Caco-2 (cell line): Measurements from ENCODE around the gene PKD1. TPM values are rescaled to one million over a fixed set of nuclear protein-coding genes. Genes with fewer than 3 reads are reported as not detected.

Experiments
- BruUV-seq: library from RNA; stranded (reverse); fragments of 400-500 nt; replicated peaks from 2 replicates; lab custom pipeline; 2021; lab: Mats Ljungman, UMichigan
- CTCF ChIA-PET: fragments of 300-600 bp; sonication (Branson Sonifier 250); formaldehyde crosslinking; loops from one replicate; lab custom pipeline; 2022; ENCODE audit warnings: antibody characterized with exemption; lab: Charles Lee
- POLR2A ChIA-PET: fragments of 300-600 bp; sonication (Branson Sonifier 250); formaldehyde crosslinking; loops from one replicate; lab custom pipeline; 2022; ENCODE audit warnings: antibody characterized with exemption; lab: Charles Lee
- DNase-seq, 2 experiments: peaks; one replicate each; pipeline versions ENCODE4 v3.0.0 to v3.0.0-alpha.2; 2020 to 2022
- H3K27me3 ChIP-seq: replicated peaks from 2 replicates; pipeline ENCODE4 v1.6.0; 2011; ENCODE audit warnings: low read length; ENCODE audit not compliant: control insufficient read depth, insufficient read depth
- H3K36me3 ChIP-seq: 2 replicates; pipeline ENCODE4 v1.5.1; 2011; ENCODE audit warnings: low read length; ENCODE audit not compliant: control insufficient read depth, insufficient read depth
- H3K4me1 ChIP-seq: fragments of 250-450 bp; sonication (Bioruptor Pico); 2 replicates; pipeline ENCODE4 v1.5.1; 2020; ENCODE audit warnings: mild to moderate bottlenecking
- H3K4me3 ChIP-seq: 2 replicates; pipeline ENCODE4 v1.5.1; 2011; ENCODE audit warnings: low read depth, mild to moderate bottlenecking, control low read depth, low read length
- H3K9me3 ChIP-seq: fragments of 250-450 bp; sonication (Bioruptor Pico); 2 replicates; pipeline ENCODE4 v1.5.1; 2020; ENCODE audit warnings: mild to moderate bottlenecking, moderate library complexity
- H3K27ac Mint-ChIP-seq: one replicate; pipeline ENCODE4 v1.8.0; 2022; ENCODE audit warnings: mixed read lengths; ENCODE audit not compliant: unreplicated experiment
- H3K27me3 Mint-ChIP-seq: one replicate; pipeline ENCODE4 v1.8.0; 2022; ENCODE audit warnings: mixed read lengths; ENCODE audit not compliant: insufficient read depth, unreplicated experiment
- H3K36me3 Mint-ChIP-seq: one replicate; pipeline ENCODE4 v1.8.0; 2022; ENCODE audit warnings: mild to moderate bottlenecking, mixed read lengths; ENCODE audit not compliant: insufficient read depth, unreplicated experiment
- H3K4me1 Mint-ChIP-seq: one replicate; pipeline ENCODE4 v1.8.0; 2022; ENCODE audit warnings: low read depth, mixed read lengths; ENCODE audit not compliant: unreplicated experiment
- H3K4me3 Mint-ChIP-seq: one replicate; pipeline ENCODE4 v1.8.0; 2022; ENCODE audit warnings: mild to moderate bottlenecking, moderate library complexity, mixed read lengths; ENCODE audit not compliant: unreplicated experiment
- H3K9me3 Mint-ChIP-seq: one replicate; pipeline ENCODE4 v1.8.0; 2022; ENCODE audit warnings: mixed read lengths; ENCODE audit not compliant: unreplicated experiment
- intact Hi-C: fragments of 100-400 bp; cut with micrococcal nuclease; formaldehyde crosslinking; loops from one replicate; pipeline ENCODE4 v1.10.0; 2022; ENCODE audit not compliant: unreplicated experiment
- total RNA-seq: library from RNA; stranded (reverse); gene quantifications from 2 replicates; pipeline ENCODE4 v1.2.3, GENCODE V29; 2022
- TF ChIP-seq, protein P1 (sequence below), 2 experiments: fragments of 200-600 bp in 1 of 2; IDR thresholded peaks; 1 replicate in 1 of 2; 2 replicates in 1 of 2; pipeline versions ENCODE4 v1.5.1 to v1.8.0; 2011 to 2022; ENCODE audit warnings: antibody characterized with exemption in 1 of 2, control low read depth in 1 of 2, inconsistent platforms in 1 of 2, low read depth in 1 of 2, low read length in 1 of 2, mild to moderate bottlenecking in 1 of 2, moderate library complexity in 1 of 2; ENCODE audit not compliant: insufficient read depth in 1 of 2, severe bottlenecking in 1 of 2, unreplicated experiment in 1 of 2

Gene PKD1
- total RNA-seq, 1 experiment from 2014 or later = 70.5 TPM

GRCh38 chr16:2056077-2056476 lies 79.6 kb downstream of the PKD1 start:
- Mint-ChIP-seq H3K27me3 (no peaks in the 10 kb centered on the region), H3K36me3 (peaks cover 16% of the 10 kb centered on the region), H3K4me1 (no peaks in the 10 kb centered on the region), H3K27ac (no peak overlapping the region), H3K4me3 (no peak overlapping the region), H3K9me3 (no peaks in the 10 kb centered on the region)
- CTCF ChIA-PET = interaction anchor here (0.9 to 2.4 kb wide), 3 partner anchors 8 to 33 kb away, joined by 3 to 13 read pairs (median 3); partner anchors contain the start of genes NTHL1 and TSC2
- TF ChIP-seq, protein P1, sequence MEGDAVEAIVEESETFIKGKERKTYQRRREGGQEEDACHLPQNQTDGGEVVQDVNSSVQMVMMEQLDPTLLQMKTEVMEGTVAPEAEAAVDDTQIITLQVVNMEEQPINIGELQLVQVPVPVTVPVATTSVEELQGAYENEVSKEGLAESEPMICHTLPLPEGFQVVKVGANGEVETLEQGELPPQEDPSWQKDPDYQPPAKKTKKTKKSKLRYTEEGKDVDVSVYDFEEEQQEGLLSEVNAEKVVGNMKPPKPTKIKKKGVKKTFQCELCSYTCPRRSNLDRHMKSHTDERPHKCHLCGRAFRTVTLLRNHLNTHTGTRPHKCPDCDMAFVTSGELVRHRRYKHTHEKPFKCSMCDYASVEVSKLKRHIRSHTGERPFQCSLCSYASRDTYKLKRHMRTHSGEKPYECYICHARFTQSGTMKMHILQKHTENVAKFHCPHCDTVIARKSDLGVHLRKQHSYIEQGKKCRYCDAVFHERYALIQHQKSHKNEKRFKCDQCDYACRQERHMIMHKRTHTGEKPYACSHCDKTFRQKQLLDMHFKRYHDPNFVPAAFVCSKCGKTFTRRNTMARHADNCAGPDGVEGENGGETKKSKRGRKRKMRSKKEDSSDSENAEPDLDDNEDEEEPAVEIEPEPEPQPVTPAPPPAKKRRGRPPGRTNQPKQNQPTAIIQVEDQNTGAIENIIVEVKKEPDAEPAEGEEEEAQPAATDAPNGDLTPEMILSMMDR (IDR thresholded peaks at IDR 0.05; ENCODE audit: insufficient read depth in 1 of 2, low read depth in 1 of 2, low read length in 1 of 2, severe bottlenecking in 1 of 2, unreplicated experiment in 1 of 2) = peak in 1 of 2 experiments; percentile 37
- intact Hi-C loops = loop anchor here (1.0 to 2.0 kb wide), 2 partner anchors 33 to 35 kb away; no protein-coding TSS in a partner anchor
- POLR2A ChIA-PET = no interaction called here
- no TSS peak for BruUV-seq
- no peak for DNase-seq
- Histone ChIP-seq H3K9me3 (no peaks in the 10 kb centered on the region), H3K27me3 (no peaks in the 10 kb centered on the region), H3K4me1 (no peaks in the 10 kb centered on the region), H3K4me3 (no peak overlapping the region), H3K36me3 (no peaks in the 10 kb centered on the region)

GRCh38 chr16:2054543-2055245 lies 81.0 kb downstream of the PKD1 start:
- POLR2A ChIA-PET = no interaction called here
- no peaks in the 10 kb centered on the region for H3K4me1 ChIP-seq
- H3K27me3 ChIP-seq = no peaks in the 10 kb centered on the region
- H3K27ac Mint-ChIP-seq = no peak overlapping the region
- H3K4me1 Mint-ChIP-seq = no peaks in the 10 kb centered on the region
- H3K27me3 Mint-ChIP-seq = no peaks in the 10 kb centered on the region
- H3K36me3 Mint-ChIP-seq = peaks cover 16% of the 10 kb centered on the region
- H3K9me3 ChIP-seq = no peaks in the 10 kb centered on the region
- H3K4me3 Mint-ChIP-seq = no peak overlapping the region
- TF ChIP-seq, protein P1 (IDR thresholded peaks at IDR 0.05; ENCODE audit: insufficient read depth in 1 of 2, low read depth in 1 of 2, low read length in 1 of 2, severe bottlenecking in 1 of 2, unreplicated experiment in 1 of 2) = no peak
- no peak overlapping the region for H3K4me3 ChIP-seq
- BruUV-seq = no TSS peak
- DNase-seq = no peak
- CTCF ChIA-PET = no interaction called here
- H3K36me3 ChIP-seq = no peaks in the 10 kb centered on the region
- no peaks in the 10 kb centered on the region for H3K9me3 Mint-ChIP-seq
- intact Hi-C loops = no loop called here

GRCh38 chr16:2053897-2054296 lies 81.8 kb downstream of the PKD1 start:
- H3K4me3 Mint-ChIP-seq = no peak overlapping the region
- BruUV-seq = no TSS peak
- Histone ChIP-seq H3K4me3 (no peak overlapping the region), H3K4me1 (no peaks in the 10 kb centered on the region), H3K9me3 (no peaks in the 10 kb centered on the region), H3K27me3 (no peaks in the 10 kb centered on the region), H3K36me3 (no peaks in the 10 kb centered on the region)
- H3K27ac Mint-ChIP-seq = no peak overlapping the region
- intact Hi-C loops = no loop called here
- ChIA-PET CTCF (no interaction called here), POLR2A (no interaction called here)
- H3K4me1 Mint-ChIP-seq = no peaks in the 10 kb centered on the region
- no peak for DNase-seq
- TF ChIP-seq, protein P1 (IDR thresholded peaks at IDR 0.05; ENCODE audit: insufficient read depth in 1 of 2, low read depth in 1 of 2, low read length in 1 of 2, severe bottlenecking in 1 of 2, unreplicated experiment in 1 of 2) = no peak
- H3K9me3 Mint-ChIP-seq = no peaks in the 10 kb centered on the region
- no peaks in the 10 kb centered on the region for H3K27me3 Mint-ChIP-seq
- peaks cover 16% of the 10 kb centered on the region for H3K36me3 Mint-ChIP-seq
